Esophagus muscularis mucosa (tissue), 4 donors: Measurements from ENCODE around the gene TMEM94. TPM values are rescaled to one million over a fixed set of nuclear protein-coding genes. Genes with fewer than 3 reads are reported as not detected.

Source experiments
- DNase-seq: peaks from one replicate; pipeline ENCODE4 v3.0.0-alpha.2; 2017; ENCODE audit errors: extremely low spot score
- H3K27ac ChIP-seq, 4 donors: fragments of 200-600 bp; sonication (generic); replicated peaks in 1 of 4; 1 replicate in 3 of 4; 2 replicates in 1 of 4; pipeline ENCODE4 v1.5.1; 2016 to 2019; ENCODE audit warnings: mild to moderate bottlenecking in 1 of 4
- H3K27me3 ChIP-seq, 4 donors: fragments of 200-600 bp; sonication (generic); one replicate each; pipeline versions ENCODE4 v1.5.1 to v1.6.0; 2016 to 2019
- H3K36me3 ChIP-seq, 4 donors: fragments of 200-600 bp; sonication (generic); one replicate each; pipeline ENCODE4 v1.5.1; 2016 to 2019
- H3K4me1 ChIP-seq, 4 donors: fragments of 200-600 bp; sonication (generic); one replicate each; pipeline ENCODE4 v1.5.1; 2016 to 2019
- H3K4me3 ChIP-seq, 4 donors: fragments of 200-600 bp; sonication (generic); 1 replicate in 2 of 4; 2 replicates in 2 of 4; pipeline ENCODE4 v1.5.1; 2016 to 2019; ENCODE audit warnings: mild to moderate bottlenecking in 4 of 4, moderate library complexity in 1 of 4
- H3K9me3 ChIP-seq, 4 donors: fragments of 200-600 bp; sonication (generic); 1 replicate in 3 of 4; 2 replicates in 1 of 4; pipeline ENCODE4 v1.5.1; 2016 to 2019
- CTCF ChIP-seq, 3 experiments: fragments of 200-600 bp in 2 of 3; fragments of 450-650 bp in 1 of 3; sonication (generic) in 2 of 3; IDR thresholded peaks; one replicate each; pipeline ENCODE4 v1.5.1; 2017 to 2019; ENCODE audit warnings: antibody characterized with exemption in 3 of 3, mild to moderate bottlenecking in 2 of 3, moderate library complexity in 1 of 3
- EP300 ChIP-seq: sonication (generic); formaldehyde crosslinking; IDR thresholded peaks from one replicate; pipeline ENCODE4 v1.6.1; 2017; ENCODE audit warnings: antibody characterized with exemption
- POLR2A ChIP-seq: fragments of 450-650 bp; IDR thresholded peaks from one replicate; pipeline ENCODE4 v1.6.1; 2017; ENCODE audit warnings: antibody characterized with exemption, moderate library complexity, mild to moderate bottlenecking, low read depth
- POLR2AphosphoS5 ChIP-seq, 2 donors: sonication (generic); formaldehyde crosslinking; IDR thresholded peaks; one replicate each; pipeline ENCODE4 v1.6.1; 2017; ENCODE audit warnings: antibody characterized with exemption in 2 of 2
- WGBS: methylation state at CpG from one replicate; pipeline ENCODE4 v1.1.5; 2018; 5-methylcytosine and 5-hydroxymethylcytosine counted together
- intact Hi-C: fragments of 100-400 bp; cut with DNase I; formaldehyde crosslinking; loops from one replicate; pipeline ENCODE4 v1.15.1; 2023
- total RNA-seq, 4 donors: library from RNA; depleted of rRNA; stranded (reverse); fragments of >200 nt; gene quantifications; one replicate each; pipeline versions ENCODE4 v1.1.0 to v1.2.1, GENCODE V29; 2016

Gene TMEM94
- total RNA-seq, 4 donors from 2014 or later, result 35.3 to 71.4 (median 46.3) TPM

- H3K4me1 ChIP-seq, result peaks cover 24 to 39% (median 35%) of the 10 kb centered on the region in 4 donors
- TF ChIP-seq CTCF (IDR thresholded peaks at IDR 0.05) (no peak), POLR2AphosphoS5 (IDR thresholded peaks at IDR 0.05) (no peak), POLR2A (no peak), EP300 (no peak)
- no peaks in the 10 kb centered on the region for H3K27me3 ChIP-seq
- H3K27ac ChIP-seq, result no peak overlapping the region
- H3K9me3 ChIP-seq, result no peaks in the 10 kb centered on the region
- DNase-seq, result no peak
- 88% methylated on average over 7 of the region's 8 CpGs for WGBS
- no peak overlapping the region for H3K4me3 ChIP-seq
- peaks cover 0 to 45% (median 26%) of the 10 kb centered on the region in 4 donors for H3K36me3 ChIP-seq
- intact Hi-C loops, result no loop called here
These were observed 64.9 kb downstream of the TMEM94 start for GRCh38 chr17:75521290-75521689.

- intact Hi-C loops, result no loop called here
- no peaks in the 10 kb centered on the region for H3K27me3 ChIP-seq
- DNase-seq, result no peak
- no peaks in the 10 kb centered on the region for H3K9me3 ChIP-seq
- H3K4me1 ChIP-seq, result peaks cover 25 to 41% (median 33%) of the 10 kb centered on the region in 4 donors
- TF ChIP-seq POLR2AphosphoS5 (IDR thresholded peaks at IDR 0.05) (no peak), POLR2A (no peak), CTCF (IDR thresholded peaks at IDR 0.05) (no peak), EP300 (no peak)
- no peak overlapping the region for H3K4me3 ChIP-seq
- peaks cover 0 to 45% (median 26%) of the 10 kb centered on the region in 4 donors for H3K36me3 ChIP-seq
- 94% methylated on average over 28 of the region's 33 CpGs for WGBS
- H3K27ac ChIP-seq, result no peak overlapping the region
These were observed 65.7 kb downstream of the TMEM94 start for GRCh38 chr17:75521951-75522727.

- no peak for DNase-seq
- H3K4me3 ChIP-seq, result no peak overlapping the region
- WGBS, result 92% methylated on average over 7 of the region's 7 CpGs
- intact Hi-C loops, result no loop called here
- no peak for TF ChIP-seq CTCF (IDR thresholded peaks at IDR 0.05)
- TF ChIP-seq POLR2AphosphoS5 (IDR thresholded peaks at IDR 0.05), result no peak
- TF ChIP-seq POLR2A, result no peak
- TF ChIP-seq EP300, result no peak
- H3K27ac ChIP-seq, result no peak overlapping the region
- peaks cover 0 to 43% (median 26%) of the 10 kb centered on the region in 4 donors for H3K36me3 ChIP-seq
- H3K4me1 ChIP-seq, result peaks cover 17 to 29% (median 23%) of the 10 kb centered on the region in 4 donors
- H3K27me3 ChIP-seq, result no peaks in the 10 kb centered on the region
- H3K9me3 ChIP-seq, result no peaks in the 10 kb centered on the region
These were observed 67.2 kb downstream of the TMEM94 start for GRCh38 chr17:75523647-75524046.

- H3K9me3 ChIP-seq, result no peaks in the 10 kb centered on the region
- H3K4me3 ChIP-seq, result peak overlapping the region; percentile 67 to 75 (median 70)
- H3K27ac ChIP-seq, result peak overlapping the region; percentile 62 to 75 (median 73)
- peaks cover 0 to 35% (median 22%) of the 10 kb centered on the region in 4 donors for H3K36me3 ChIP-seq
- intact Hi-C loops, result no loop called here
- no peaks in the 10 kb centered on the region for H3K27me3 ChIP-seq
- H3K4me1 ChIP-seq, result peaks cover 17 to 29% (median 23%) of the 10 kb centered on the region in 4 donors
- no peak for TF ChIP-seq EP300
- TF ChIP-seq CTCF (IDR thresholded peaks at IDR 0.05), result no peak
- no peak for TF ChIP-seq POLR2AphosphoS5 (IDR thresholded peaks at IDR 0.05)
- no peak for TF ChIP-seq POLR2A
- no peak for DNase-seq
- WGBS, result 55% methylated on average over 10 of the region's 24 CpGs
These were observed 68.0 kb downstream of the TMEM94 start for GRCh38 chr17:75524269-75524969.
